SK-N-SH (cell line): ENCODE measurements around the gene CLASRP.

ENCODE experiments used
- EP300 ChIP-seq, 2 experiments: IDR thresholded peaks; 2 replicates each; pipeline versions ENCODE4 v1.4.0 to v1.6.1; 2012; ENCODE audit warnings: borderline replicate concordance in 1 of 2, low read depth in 1 of 2, low read length in 1 of 2
- GABPA ChIP-seq: IDR thresholded peaks from 2 replicates; pipeline ENCODE4 v1.4.0; 2012; ENCODE audit warnings: low read depth, mild to moderate bottlenecking
- JUND ChIP-seq: IDR thresholded peaks from 2 replicates; pipeline ENCODE4 v1.4.0; 2012
- POLR2AphosphoS5 ChIP-seq: IDR thresholded peaks from 2 replicates; pipeline ENCODE4 v1.6.1; 2012; ENCODE audit warnings: low read depth, low read length
- RAD21 ChIP-seq: IDR thresholded peaks from 2 replicates; pipeline ENCODE4 v1.6.1; 2012; ENCODE audit warnings: mild to moderate bottlenecking, low read length
- RCOR1 ChIP-seq: fragments of 150-350 bp; IDR thresholded peaks from 2 replicates; pipeline ENCODE4 v1.6.1; 2017; ENCODE audit warnings: antibody characterized with exemption, low read length
- RFX5 ChIP-seq: IDR thresholded peaks from 2 replicates; pipeline ENCODE4 v1.6.1; 2012; ENCODE audit warnings: mild to moderate bottlenecking, improper control_type of control experiment, low read length
- SIN3A ChIP-seq: IDR thresholded peaks from 2 replicates; pipeline ENCODE4 v1.6.1; 2012; ENCODE audit warnings: low read depth, mild to moderate bottlenecking, low read length, moderate library complexity, borderline replicate concordance
- TAF1 ChIP-seq: IDR thresholded peaks from 2 replicates; pipeline ENCODE4 v1.6.1; 2012; ENCODE audit warnings: low read depth, mild to moderate bottlenecking, low read length, moderate library complexity, borderline replicate concordance
- YY1 ChIP-seq: IDR thresholded peaks from 2 replicates; pipeline ENCODE4 v1.4.0; 2012; ENCODE audit warnings: low read depth, mild to moderate bottlenecking
- TF ChIP-seq, protein P1 (sequence below): fragments of 200-600 bp; sonication (generic); IDR thresholded peaks from 2 replicates; pipeline ENCODE4 v1.6.1; 2017; ENCODE audit warnings: antibody characterized with exemption, mild to moderate bottlenecking, moderate library complexity
- TF ChIP-seq, protein P2 (sequence below): IDR thresholded peaks from 2 replicates; pipeline ENCODE4 v1.6.1; 2012; ENCODE audit warnings: mild to moderate bottlenecking, low read depth, low read length, moderate library complexity
- TF ChIP-seq, protein P3 (sequence below): IDR thresholded peaks from 2 replicates; pipeline ENCODE4 v1.4.0; 2012; ENCODE audit warnings: low read depth, borderline replicate concordance
- TF ChIP-seq, protein P4 (sequence below): fragments of 150-350 bp; IDR thresholded peaks from 2 replicates; pipeline ENCODE4 v1.6.1; 2017; ENCODE audit warnings: antibody characterized with exemption, low read length, low read depth, borderline replicate concordance

DNA sequence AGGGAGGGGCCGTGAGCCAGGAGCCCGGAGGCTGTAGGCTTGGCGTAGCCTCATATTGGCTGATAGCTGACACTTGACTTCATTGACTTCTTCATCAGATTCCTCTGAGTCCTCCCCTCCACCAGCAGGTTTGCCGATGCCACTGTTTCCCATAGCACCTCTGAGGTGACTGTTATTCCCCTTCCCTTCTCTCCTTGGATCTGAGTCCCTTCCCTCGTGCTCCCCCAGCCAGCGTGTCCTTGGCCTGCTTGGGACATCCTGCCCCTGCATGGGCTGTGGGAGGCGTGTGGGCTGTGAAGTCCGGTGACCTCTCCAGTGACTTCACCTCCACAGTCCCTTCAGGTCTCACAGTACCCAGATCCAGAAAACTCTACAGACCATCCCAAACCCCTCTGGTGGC is 63.0 kb downstream of the CLASRP start:
- TF ChIP-seq POLR2AphosphoS5: no peak
- TF ChIP-seq, protein P1, sequence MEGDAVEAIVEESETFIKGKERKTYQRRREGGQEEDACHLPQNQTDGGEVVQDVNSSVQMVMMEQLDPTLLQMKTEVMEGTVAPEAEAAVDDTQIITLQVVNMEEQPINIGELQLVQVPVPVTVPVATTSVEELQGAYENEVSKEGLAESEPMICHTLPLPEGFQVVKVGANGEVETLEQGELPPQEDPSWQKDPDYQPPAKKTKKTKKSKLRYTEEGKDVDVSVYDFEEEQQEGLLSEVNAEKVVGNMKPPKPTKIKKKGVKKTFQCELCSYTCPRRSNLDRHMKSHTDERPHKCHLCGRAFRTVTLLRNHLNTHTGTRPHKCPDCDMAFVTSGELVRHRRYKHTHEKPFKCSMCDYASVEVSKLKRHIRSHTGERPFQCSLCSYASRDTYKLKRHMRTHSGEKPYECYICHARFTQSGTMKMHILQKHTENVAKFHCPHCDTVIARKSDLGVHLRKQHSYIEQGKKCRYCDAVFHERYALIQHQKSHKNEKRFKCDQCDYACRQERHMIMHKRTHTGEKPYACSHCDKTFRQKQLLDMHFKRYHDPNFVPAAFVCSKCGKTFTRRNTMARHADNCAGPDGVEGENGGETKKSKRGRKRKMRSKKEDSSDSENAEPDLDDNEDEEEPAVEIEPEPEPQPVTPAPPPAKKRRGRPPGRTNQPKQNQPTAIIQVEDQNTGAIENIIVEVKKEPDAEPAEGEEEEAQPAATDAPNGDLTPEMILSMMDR: no peak
- no peak for TF ChIP-seq TAF1
- TF ChIP-seq YY1: no peak
- TF ChIP-seq, protein P2, sequence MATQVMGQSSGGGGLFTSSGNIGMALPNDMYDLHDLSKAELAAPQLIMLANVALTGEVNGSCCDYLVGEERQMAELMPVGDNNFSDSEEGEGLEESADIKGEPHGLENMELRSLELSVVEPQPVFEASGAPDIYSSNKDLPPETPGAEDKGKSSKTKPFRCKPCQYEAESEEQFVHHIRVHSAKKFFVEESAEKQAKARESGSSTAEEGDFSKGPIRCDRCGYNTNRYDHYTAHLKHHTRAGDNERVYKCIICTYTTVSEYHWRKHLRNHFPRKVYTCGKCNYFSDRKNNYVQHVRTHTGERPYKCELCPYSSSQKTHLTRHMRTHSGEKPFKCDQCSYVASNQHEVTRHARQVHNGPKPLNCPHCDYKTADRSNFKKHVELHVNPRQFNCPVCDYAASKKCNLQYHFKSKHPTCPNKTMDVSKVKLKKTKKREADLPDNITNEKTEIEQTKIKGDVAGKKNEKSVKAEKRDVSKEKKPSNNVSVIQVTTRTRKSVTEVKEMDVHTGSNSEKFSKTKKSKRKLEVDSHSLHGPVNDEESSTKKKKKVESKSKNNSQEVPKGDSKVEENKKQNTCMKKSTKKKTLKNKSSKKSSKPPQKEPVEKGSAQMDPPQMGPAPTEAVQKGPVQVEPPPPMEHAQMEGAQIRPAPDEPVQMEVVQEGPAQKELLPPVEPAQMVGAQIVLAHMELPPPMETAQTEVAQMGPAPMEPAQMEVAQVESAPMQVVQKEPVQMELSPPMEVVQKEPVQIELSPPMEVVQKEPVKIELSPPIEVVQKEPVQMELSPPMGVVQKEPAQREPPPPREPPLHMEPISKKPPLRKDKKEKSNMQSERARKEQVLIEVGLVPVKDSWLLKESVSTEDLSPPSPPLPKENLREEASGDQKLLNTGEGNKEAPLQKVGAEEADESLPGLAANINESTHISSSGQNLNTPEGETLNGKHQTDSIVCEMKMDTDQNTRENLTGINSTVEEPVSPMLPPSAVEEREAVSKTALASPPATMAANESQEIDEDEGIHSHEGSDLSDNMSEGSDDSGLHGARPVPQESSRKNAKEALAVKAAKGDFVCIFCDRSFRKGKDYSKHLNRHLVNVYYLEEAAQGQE: no peak
- no peak for TF ChIP-seq RAD21
- no peak for TF ChIP-seq EP300 (IDR thresholded peaks at IDR 0.05; ENCODE audit: borderline replicate concordance in 1 of 2, low read depth in 1 of 2, low read length in 1 of 2)
- TF ChIP-seq, protein P3, sequence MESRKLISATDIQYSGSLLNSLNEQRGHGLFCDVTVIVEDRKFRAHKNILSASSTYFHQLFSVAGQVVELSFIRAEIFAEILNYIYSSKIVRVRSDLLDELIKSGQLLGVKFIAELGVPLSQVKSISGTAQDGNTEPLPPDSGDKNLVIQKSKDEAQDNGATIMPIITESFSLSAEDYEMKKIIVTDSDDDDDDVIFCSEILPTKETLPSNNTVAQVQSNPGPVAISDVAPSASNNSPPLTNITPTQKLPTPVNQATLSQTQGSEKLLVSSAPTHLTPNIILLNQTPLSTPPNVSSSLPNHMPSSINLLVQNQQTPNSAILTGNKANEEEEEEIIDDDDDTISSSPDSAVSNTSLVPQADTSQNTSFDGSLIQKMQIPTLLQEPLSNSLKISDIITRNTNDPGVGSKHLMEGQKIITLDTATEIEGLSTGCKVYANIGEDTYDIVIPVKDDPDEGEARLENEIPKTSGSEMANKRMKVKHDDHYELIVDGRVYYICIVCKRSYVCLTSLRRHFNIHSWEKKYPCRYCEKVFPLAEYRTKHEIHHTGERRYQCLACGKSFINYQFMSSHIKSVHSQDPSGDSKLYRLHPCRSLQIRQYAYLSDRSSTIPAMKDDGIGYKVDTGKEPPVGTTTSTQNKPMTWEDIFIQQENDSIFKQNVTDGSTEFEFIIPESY: no peak
- no peak for TF ChIP-seq JUND
- TF ChIP-seq SIN3A: no peak
- no peak for TF ChIP-seq RFX5
- no peak for TF ChIP-seq RCOR1
- TF ChIP-seq GABPA: no peak
- TF ChIP-seq, protein P4, sequence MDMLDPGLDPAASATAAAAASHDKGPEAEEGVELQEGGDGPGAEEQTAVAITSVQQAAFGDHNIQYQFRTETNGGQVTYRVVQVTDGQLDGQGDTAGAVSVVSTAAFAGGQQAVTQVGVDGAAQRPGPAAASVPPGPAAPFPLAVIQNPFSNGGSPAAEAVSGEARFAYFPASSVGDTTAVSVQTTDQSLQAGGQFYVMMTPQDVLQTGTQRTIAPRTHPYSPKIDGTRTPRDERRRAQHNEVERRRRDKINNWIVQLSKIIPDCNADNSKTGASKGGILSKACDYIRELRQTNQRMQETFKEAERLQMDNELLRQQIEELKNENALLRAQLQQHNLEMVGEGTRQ: no peak
